GM10847 (cell line): ENCODE results near the gene SMPD2.

Experiments
- POLR2A ChIP-seq: IDR thresholded peaks from 2 replicates; pipeline ENCODE4 v1.6.1; 2011; ENCODE audit not compliant: insufficient read length; ENCODE audit errors: extremely low read depth

Gene SMPD2

DNA sequence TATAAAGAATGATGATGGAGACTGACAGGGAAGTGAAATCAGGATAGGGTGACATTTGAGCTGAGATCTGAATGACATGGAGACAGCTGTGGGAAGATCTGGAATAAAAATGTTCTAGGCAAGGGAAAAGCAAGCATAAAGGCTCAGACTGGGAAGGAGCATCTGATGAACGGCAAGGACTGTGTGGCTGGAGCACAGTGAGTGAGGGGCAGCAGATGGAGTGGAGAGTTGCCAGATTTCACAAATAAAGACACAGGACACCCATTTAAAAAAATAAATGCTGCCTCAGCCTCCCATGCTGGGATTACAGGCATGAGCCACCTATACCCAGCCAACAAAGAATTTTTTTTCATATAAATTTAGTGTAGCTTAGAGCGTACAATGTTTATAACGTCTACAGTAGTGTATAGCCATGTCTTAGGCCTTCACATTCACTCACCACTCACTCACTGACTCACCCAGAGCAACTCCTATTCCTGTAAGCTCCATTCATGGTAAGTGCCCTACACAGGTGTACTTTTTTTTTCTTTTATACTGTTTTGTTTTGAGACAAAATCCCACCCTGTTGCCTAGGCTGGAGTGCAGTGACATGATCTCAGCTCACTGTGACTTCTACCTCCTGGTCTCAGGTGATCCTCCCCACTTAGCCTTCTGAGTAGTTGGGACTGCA, 44.9 kb downstream of the SMPD2 start:
- no peak for TF ChIP-seq POLR2A

DNA sequence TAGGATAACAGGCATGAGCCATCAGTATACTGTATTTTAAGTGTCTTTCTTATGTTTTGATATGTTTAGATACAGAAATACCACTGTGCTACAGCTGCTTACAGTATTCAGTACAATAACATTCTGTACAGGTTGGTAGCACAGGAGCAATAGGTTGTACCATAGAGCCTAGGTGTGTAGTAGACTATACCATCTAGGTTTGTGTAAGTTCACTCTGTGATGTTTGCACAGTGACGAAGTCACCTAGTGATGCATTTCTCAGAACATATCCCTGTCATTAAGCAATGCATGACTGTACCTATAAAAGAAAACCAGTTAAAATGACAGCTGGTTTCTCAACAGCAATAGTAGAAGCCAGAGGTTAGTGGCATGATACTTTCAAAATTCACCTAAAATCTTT, 45.5 kb downstream of the SMPD2 start:
- no peak for TF ChIP-seq POLR2A

DNA sequence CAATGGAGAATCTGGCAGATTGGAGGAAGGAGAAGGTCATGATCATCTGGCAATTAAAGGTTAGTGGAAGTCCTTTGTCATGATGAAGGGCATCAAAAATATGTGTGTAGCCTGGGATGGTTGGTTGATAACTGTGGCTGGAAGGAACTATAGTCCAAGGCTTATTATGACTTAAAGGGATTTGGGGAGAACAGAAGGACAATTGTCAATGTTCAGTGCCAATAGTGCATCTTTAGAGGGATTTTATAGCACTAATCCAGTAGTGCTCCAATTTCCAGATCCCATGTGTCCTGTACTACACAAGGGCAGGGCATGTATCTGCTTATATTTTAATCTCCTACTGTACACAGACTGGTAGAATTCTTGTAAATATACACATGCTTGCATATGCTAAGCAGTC, 47.5 kb downstream of the SMPD2 start:
- TF ChIP-seq POLR2A: no peak

DNA sequence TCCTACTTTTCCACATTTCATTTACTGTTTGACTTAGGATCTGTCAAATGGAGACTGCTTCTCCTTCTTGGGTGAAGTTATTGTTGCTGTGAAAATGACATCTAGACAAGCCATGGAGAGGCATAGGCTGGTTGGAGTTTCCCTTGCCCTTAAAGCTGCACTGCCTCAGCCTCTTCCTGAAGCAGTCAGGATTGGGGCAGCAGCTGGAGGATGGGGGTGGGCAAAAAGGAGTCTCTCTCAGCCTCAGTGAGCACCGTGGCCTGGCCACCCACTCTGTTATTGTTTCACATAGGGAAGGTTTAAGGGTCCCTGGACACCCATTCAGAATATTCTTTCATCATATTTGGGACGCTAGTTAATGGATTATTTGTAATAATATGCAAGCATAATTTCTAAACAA, 50.2 kb downstream of the SMPD2 start:
- TF ChIP-seq POLR2A: no peak

DNA sequence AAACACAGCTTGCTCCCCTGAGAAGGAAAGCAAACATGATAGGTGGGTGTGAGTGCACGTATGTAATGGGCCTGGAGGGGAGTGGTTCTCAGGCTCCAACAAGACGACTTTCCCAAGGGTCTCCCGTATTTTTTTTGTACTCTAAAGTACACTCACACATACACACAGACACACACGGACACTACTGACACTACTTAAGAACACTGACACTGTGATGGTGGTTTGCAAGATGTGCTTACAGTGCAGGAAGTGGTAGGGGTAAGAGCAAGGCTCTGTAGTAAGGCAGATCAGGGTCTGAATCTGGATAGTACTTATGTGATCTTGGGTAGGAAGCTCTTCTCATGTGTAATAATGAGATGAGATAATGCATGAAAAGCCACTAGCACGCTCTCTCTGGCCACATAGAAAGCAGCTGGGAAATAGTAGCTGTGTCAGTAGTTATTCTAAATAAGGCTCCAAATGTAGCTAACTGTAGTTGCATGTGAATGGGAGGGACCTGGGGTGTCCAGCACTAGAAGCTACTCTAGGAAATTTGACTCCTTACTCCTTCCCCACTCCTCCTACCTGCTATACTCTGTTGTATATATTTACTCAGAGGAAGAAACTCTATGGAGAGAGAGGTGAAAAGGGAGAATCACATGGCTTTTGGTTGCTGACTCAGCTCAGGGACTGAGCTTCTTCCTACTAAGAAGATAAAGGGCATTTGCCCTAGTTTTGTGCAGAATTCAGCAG, 50.8 kb downstream of the SMPD2 start:
- TF ChIP-seq POLR2A: no peak
